ENCODE results near the gene TPPP2.
"Not testable (repeated sequence)": the region's sequence is repeated elsewhere in the genome, so short reads cannot be mapped to it uniquely, and the experiment has no call there.

TPPP2 gene

DNA sequence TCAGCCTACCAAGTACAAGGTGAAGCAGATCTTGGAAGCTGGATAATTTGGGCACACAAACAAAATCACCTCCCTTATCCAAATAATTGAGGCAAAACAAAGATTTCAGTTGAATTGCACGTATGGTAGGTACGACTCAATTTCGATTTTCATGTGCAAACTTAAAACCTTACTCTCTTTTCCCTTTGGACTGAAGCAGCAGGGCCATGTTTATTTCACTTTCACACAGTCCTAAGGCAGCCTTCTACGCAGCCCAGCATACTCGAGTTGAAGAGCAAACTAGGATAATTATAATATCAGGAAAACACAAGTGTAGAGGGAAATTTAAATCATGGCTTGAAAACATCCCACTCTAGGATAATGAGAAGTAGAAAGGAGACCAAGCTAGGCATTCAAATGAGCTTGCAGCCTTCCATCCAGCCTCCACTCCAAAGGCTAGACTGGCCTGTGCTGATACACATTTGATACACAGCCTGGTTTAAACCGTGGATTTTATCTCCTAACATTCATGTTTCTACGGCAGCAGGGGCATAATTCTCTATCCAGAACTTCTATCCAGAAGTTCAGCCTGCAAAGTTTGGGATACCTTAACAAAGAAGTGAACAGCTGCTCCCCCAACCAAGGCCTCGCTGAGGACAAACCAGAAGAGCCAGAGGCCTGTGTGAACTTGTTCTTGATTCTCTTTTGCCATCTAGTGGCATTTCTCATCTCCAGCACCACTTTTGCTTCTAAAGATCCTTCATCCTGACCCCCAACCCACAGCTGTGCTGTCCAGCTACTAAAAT is 9.8 kb downstream of the TPPP2 start:
- peak; percentile 49 to 85 for DNase-seq

DNA sequence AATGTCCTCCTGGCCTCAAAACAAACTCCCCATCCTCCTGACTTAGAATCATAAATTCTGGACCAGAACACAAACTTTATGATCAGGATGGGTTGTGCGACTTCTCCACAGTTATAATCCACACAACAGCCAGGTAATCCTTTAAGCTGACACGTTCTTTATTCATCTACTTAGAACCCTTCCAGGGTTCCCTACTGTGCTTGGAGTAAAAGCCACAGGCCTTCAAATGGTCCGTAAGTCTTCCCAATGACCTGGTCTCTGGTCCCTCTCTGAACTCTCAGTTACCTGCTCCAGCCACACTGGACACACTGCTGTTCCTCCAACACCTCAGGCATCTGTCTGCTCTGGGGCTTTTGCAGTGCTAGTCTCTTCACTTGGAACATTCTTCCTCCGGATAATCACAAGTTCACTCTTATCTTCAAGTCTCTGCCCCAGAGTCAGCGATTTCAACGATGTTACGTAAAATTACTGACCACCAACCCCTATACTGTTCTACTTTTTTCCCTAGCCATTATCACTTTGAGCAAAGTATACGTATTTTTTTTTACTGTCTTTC is 10.4 kb downstream of the TPPP2 start:
- DNase-seq, result no peak

DNA sequence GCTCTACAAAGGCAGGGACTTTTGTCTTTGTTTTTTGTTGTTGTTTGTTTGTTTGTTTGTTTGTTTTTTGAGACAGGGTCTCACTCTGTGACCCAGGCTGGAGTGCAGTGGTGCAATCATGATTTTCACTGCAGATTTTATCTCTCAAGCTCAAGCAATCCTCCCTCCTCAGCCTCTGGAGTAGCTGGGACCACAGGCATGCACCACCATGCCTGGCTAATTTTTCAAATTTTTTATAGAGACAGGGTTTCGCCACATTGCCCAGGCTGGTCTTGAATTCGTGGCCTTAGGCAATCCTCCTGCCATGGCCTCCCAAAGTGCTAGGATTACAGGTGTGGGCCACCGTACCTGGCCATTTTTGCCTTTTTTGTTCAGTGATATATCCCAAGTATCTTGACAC is 10.9 kb downstream of the TPPP2 start:
- not testable (repeated sequence) for DNase-seq

DNA sequence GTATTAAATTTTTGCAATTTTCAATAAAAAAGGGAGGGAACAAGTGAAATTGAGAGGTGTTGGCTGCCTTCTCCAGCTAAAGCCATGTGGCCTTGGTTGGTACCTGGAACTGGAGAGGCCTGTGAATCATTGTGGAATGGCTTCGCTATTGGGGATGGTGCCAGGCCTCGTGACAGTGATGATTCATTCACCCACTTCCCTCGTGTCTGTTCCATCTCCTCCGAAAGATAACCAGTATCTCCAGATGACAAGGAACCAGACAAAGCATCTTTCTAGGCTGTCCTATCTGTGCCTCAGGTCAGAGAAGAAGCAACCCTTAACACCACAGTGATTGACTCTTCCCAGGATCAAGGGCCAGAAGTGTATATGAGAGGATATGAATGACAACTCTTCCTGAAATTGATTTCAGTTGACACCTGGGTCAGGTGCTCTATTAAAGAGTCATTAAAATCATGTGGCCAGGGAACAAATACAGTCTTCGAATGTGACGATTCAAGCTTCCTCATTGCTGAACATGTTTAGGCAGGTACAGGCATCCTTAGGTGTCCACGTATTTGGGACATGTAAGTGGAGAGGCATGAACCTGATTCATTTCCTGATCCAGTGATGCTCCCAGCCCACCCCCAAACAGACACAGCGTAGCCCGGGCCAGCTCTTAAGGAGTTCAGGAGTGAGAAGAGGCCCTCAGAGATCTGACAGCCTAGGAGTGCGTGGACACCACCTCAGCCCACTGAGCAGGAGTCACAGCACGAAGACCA is 11.8 kb downstream of the TPPP2 start, which contains the start of gene RNASE7:
Gene RNASE7, plus strand, starts transcription at position 687 of the 758 bp plus-strand sequence. CDS start 631 bp downstream, outside the sequence.
- no peak for DNase-seq

DNA sequence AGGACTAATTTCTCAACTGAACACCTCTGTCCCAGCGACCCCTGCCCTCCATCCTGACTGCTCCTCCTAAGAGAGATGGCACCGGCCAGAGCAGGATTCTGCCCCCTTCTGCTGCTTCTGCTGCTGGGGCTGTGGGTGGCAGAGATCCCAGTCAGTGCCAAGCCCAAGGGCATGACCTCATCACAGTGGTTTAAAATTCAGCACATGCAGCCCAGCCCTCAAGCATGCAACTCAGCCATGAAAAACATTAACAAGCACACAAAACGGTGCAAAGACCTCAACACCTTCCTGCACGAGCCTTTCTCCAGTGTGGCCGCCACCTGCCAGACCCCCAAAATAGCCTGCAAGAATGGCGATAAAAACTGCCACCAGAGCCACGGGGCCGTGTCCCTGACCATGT is 12.9 kb downstream of the TPPP2 start:
- DNase-seq, result no peak

DNA sequence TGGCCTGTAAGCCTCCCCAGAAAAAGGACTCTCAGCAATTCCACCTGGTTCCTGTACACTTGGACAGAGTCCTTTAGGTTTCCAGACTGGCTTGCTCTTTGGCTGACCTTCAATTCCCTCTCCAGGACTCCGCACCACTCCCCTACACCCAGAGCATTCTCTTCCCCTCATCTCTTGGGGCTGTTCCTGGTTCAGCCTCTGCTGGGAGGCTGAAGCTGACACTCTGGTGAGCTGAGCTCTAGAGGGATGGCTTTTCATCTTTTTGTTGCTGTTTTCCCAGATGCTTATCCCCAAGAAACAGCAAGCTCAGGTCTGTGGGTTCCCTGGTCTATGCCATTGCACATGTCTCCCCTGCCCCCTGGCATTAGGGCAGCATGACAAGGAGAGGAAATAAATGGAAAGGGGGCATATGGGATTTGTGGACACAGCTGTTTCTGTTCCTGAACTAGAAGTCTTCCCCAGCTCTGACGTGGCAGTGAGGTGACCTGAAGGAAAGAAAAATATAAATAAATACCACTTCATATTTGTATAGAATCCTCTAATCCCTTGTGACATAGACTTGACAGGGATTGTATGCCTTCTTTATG is 13.5 kb downstream of the TPPP2 start:
- no peak for DNase-seq

DNA sequence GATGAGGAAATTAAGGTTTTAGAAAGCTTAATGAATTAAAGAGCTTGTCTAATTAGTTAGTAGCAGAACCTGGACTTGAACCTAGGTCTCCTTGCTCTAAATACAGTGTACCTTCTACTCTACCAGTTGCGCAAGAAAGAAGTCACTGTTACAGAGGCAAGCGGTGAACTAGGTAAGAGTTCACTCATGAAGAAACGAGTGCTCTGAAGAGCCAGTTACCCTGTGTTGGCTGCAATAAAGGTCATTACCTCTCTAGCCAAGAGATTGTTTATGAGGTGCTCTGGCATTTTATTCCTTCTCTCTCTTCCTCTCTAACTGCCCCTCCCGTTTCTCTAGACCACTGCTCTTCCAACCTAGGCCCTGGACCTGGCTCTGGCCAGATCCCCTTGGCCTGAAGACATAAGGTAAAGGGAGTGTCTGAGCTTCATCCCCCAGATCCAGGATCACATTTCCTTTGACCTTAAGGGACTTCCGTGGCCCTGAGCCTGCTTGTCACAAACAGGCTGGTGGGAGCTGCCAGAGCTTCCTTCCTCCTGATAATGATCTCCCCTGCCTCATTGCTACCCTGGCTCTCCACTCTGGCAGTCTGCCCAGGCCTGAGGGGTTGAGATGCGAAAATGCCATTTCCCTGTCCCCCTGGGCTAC is 14.1 kb downstream of the TPPP2 start:
- no peak for DNase-seq

DNA sequence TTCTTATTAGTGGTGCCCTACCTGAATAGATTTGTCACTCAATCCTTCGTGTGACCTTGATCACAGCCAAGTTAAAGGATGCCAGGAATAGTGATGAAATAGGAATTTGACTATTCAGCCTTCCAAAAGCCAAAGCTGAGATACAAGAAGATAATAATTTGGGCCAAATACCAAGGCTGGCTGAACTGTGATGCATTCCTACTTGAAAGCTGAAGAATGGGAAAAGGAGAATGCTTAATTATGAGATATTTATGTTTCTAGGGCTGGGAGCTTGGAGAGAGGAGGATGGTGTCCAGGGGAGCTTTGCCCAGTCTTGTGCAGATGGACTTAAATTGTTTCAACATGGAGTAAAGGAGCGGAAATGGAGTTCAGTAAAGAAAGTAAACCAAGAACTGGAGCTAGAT is 17.4 kb downstream of the TPPP2 start:
- no peak for DNase-seq

DNA sequence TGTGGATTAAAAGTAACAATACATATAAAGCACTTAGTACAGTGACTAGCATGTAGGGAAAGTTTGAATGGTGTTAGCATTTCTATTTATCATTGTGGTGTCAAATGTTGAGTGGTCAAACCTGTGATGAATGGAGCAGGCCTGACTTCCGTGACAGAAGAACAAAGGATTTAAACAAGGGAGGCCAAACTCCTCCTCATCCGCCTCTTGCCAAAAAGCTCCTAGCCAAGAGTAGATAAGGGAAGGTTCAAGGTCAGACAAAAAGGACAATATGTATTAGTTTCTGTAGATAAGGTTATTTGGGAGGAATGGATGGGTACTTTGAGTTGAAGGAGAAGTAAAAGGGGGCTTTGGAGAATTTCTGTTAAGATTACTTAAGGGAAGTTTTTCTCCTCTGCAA is 18.6 kb downstream of the TPPP2 start:
- no peak for DNase-seq

DNA sequence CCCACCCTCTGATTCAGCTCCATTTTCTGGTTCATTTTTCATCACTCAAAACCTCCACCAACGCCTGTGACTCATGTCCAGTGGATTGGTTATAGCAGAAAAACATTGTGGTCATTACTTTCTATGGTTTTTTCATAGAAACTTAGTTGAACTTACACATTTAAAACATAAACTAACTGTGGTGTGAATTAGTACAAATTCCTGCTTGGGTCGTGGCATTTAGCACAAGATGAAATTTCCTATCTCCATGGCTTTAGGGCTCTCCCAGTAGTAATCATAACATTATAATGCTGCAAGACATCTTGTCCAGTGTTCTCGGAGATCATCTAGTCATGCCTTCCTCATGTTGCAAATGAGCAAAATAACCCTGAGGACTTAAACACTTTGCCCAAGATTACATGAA is 19.3 kb downstream of the TPPP2 start:
- DNase-seq, result no peak

DNA sequence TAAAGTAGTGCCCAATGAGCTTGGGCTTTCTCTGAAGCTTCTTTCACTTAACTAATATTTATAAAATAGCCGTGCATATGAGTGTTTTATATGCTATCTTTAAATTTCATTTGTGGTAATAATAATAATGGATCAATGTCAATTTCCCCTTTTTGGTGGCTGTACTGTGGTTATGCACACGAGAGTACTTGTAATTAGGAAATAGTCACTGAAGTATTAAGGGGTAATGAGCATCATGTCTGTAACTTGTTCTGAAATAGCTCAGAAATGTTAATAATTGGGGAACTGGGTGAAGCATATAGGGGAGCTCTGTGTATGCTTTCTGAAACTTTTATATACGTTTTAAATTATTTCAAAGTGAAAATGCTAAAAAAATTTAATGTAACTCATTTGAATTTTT is 20.6 kb downstream of the TPPP2 start:
- DNase-seq, result no peak

DNA sequence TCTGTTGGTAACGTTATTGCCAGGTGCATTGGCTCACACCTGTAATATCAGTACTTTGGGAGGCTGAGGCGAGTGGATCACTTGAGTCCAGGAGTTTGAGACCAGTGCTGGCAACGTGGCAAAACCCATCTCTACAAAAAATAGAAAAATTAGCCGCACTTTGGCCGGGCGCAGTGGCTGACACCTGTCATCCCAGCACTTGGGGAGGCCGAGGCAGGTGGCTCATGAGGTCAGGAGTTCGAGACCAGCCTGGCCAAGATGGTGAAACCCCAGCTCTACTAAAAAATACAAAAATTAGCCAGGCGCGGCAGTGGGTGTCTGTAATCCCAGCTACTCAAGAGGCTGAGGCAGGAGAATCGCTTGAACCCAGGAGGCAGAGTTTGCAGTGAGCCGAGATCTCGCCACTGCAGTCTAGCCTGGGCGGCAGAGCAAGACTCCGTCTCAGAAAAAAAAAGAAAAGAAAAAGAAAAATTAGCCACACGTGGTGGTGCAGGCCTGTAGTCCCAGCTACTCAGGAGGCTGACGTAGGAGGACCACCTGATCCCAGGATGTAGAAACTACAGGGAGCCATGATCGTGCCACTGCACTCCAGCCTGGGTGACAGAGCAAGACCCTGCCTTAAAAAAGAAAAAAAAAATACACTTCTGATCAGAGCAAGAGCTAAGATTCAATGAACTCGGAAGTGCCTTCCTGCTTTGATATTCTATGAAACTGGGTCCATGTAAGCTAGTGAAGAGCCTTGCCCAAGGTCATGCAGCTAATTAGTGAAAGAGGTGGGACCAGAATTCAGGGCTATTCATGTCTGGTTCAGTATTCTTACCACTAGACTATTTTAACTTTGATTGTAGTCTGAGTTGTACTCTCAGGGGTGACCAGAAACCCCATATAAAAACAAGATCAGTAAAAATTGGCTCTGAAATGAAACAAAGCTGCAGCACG is 23.4 kb downstream of the TPPP2 start:
- no peak for DNase-seq

DNA sequence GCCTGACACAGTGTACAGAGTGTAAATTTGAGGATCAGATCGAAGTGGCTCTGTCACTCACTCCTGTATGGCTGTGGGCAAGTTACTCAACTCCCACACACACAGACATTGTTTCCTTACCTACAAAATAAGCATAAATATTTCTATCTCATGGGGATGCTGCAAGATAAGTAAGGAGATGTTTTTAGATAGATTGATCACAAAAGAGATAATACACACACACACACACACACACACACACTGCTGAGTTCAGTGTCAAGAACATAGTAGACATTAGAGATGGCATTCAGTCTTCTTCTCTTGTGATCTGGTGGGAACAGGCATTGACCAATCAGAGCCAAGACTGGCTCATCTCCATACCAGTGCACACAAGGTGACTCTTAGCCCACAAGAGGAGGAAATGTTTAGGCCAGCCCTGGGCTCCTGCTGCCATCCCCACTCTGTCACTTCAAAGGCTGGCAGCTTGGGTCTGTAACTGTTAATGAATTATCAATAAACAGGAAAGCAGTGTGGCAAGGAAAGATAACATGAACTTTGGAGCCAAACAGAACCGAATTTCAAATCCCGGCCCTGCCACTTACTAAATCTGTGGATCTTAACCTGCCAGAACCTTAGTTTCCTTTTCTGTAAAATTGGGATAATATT is 24.2 kb downstream of the TPPP2 start:
- DNase-seq, result no peak

DNA sequence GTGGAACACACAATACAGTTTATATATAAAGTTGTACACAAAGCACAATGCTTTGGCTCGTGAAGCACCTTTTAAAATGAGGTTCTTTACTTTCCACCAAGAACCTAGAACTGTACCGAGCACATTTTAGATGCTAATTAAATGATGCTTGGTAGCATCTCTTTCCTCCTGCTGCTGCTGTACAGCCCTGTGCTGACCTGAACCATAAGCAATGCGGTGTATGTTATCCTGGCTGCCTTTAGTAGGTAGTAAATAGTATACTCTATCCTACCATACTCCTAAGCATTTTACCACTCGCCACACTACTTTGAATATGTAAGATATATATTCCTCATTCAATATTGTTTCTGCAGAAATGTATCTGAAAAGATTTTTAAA is 24.7 kb downstream of the TPPP2 start:
- no peak for DNase-seq

DNA sequence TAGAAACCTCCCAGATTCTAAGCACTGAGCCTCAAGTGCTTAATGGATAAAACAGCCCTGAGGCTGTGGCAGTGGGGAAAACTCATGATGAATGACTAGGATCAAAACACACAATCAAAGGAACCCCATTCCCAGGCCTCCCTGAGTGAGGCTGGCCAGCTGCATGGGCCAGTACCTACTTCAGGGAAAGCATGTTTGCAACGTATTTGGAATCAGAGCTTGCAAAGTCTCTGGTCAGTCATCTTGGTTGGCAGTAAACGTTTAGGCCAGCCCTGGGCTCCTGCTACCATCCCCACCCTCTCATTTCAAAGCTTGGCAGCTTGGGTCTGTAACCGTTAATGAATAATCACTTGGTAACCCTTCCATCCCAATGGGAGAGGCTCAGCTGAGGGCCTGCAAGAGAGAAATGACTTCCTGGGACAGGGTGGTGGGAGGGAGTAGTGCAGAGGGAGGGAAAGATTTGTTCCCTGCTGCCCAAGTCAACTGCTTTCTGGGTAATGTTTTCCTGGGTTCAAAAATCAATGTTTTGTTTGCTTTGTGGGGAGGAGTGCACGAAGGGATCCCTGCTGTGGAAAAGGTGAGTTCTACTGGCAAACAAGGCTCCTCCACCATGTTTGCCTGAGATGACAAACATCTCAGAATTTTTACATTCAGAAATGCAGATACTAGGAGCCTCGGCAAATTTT is 25.6 kb downstream of the TPPP2 start:
- DNase-seq, result no peak

DNA sequence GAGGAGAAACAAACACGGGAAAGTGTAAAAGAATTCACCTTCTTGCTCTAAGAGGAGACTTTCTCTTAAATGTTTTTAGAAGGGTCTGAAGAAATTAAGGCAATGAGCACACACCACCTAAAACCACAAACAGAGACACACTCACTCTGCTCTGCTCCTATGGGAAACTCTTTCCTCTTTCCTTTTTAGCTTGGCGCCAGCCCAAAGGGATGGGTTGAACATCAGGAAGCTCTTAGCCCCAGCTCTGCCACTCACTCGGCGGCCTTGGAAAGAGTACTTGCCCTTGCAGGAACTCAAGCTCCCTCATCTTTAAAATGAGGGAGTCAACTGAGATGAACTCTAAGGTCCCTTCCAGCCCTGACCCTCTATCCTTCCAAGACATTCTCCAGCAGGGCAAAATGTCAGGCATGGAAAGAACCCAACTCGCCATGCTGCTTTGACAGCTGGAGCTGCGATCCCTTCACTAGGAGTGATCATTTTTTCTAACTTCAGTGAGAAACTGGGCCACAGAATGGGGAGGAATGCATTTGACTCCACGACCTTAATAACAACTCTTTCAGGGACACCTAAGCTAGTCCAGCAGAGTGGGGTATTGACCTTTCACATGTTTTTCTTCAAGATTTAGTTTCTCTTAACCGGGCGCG is 26.6 kb downstream of the TPPP2 start:
- no peak for DNase-seq

DNA sequence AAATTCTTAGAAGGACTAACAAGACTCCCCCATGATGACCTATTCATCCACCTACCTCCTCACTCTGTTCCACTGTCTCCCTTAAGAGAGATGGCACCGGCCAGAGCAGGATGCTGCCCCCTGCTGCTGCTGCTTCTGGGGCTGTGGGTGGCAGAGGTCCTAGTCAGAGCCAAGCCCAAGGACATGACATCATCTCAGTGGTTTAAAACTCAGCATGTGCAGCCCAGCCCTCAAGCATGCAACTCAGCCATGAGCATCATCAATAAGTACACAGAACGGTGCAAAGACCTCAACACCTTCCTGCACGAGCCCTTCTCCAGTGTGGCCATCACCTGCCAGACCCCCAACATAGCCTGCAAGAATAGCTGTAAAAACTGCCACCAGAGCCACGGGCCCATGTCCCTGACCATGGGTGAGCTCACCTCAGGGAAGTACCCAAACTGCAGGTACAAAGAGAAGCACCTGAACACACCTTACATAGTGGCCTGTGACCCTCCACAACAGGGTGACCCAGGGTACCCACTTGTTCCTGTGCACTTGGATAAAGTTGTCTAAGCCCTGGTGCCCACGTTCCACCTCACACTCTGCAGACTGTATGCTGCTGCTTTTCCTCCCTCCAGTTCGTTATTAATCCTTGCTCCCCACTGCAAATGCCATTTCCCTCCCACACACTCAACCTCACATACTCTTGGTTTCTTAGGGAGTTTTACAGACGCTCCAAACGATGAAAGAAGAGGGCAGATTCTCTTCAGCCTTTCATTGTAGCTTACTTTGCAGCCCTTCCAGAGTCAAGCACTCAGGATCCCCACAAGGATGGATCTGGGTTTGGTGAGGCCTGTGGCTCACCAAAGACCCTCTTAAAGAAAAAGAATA is 28.0 kb downstream of the TPPP2 start, which contains the start of gene RNASE8:
Gene RNASE8, plus strand, starts transcription at position 20 of the 873 bp plus-strand sequence. Its CDS starts 71 bp downstream, at position 91.
- DNase-seq, result no peak

DNA sequence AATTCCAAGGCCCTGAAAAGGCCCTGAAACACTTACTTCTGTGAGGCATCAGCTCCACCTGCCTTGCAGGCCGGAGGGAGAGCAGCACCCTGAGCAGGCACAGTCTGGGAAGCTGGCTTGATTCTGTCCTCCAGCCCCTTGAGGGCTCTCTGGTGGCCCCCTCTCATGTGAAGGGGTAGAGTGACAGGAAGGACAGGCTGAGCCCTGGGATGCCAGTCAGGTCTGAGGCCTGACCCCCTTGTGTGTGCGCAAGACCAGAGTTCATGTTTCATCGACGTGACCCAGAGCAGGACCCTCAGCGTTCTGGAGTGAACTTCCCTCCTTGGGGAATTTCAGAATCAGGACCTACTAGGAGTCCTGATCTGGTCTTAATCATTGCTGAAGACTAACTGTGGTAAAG is 28.9 kb downstream of the TPPP2 start:
- no peak for DNase-seq

Measured in NCI-H524 (cell line).